Mammary epithelial cell (primary cell): Measurements from ENCODE around the gene BPIFB3.

ENCODE experiments used
- CTCF ChIP-seq, 2 donors: IDR thresholded peaks in 1 of 2; conservative IDR thresholded peaks in 1 of 2; 2 replicates each; pipeline ENCODE4 v1.5.1; 2011 to 2012; ENCODE audit warnings: inconsistent platforms in 2 of 2, low read length in 2 of 2, mild to moderate bottlenecking in 2 of 2, control low read depth in 1 of 2, low read depth in 1 of 2; ENCODE audit not compliant: insufficient read depth in 1 of 2; ENCODE audit errors: extremely low read depth in 1 of 2
- EZH2 ChIP-seq: IDR thresholded peaks from 2 replicates; pipeline ENCODE4 v1.6.1; 2012; ENCODE audit warnings: low read length, inconsistent platforms, borderline replicate concordance

GRCh38 chr20:33076662-33077372, 23.1 kb downstream of the BPIFB3 start:
- peak; percentile 23 to 46 for TF ChIP-seq CTCF (conservative IDR thresholded peaks at IDR 0.05 in 1 of 2, IDR thresholded peaks at IDR 0.05 in 1 of 2; ENCODE audit: extremely low read depth in 1 of 2, insufficient read depth in 1 of 2, low read depth in 1 of 2, low read length in 2 of 2)
- TF ChIP-seq EZH2: no peak
